Activated naive CD4-positive, alpha-beta T cell (primary cell): ENCODE data around the gene UNC5B.

Experiments
- DNase-seq, 4 experiments: peaks; one replicate each; lab custom pipeline; 2025; lab: John Stamatoyannopoulos, UW

UNC5B gene

GRCh38 chr10:71223347-71224058 is 11.1 kb downstream of the UNC5B start:
- no peak for DNase-seq

GRCh38 chr10:71225291-71226058 is 13.1 kb downstream of the UNC5B start:
- DNase-seq, result no peak

GRCh38 chr10:71228875-71229675 is 16.7 kb downstream of the UNC5B start:
- DNase-seq, result no peak

- no peak for DNase-seq
Observed at GRCh38 chr10:71229726-71230655, 17.6 kb downstream of the UNC5B start.

DNA sequence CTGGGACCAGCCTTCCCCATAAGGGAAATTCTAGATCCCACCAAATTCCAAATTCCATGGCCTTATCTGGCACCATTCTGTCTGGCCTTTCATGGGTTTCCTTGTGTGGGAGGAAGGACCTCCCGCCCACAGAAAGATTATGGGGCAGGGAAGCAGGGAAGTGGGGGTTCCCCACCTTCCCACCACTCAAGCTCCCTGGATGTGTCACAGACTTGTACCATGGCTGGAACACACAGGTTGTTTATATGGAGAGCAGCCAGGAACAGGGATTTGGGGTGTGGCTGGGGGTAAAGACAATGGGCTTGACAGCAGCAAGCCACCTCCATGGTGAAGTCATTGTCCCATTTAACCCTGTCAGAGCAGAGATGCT is 18.3 kb downstream of the UNC5B start:
- no peak for DNase-seq

DNA sequence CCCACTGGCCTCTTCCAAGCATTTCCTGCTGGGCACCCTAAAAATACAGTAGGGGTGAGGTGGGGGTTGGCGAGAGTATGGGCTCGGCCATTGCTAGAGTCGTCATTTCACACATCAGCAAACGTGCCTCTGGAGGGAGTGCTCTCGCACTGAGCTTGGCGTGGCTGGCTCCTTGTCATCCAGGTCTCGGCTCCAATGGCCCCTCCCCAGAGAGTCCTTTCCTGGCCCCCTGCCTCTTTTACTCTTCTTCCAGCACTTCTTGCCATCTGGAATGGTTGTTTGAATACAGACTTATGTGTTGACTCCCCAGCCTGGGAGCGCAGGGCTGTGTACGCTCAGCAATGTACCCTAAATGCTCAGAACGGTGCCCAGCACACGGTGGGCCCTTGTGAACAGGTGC is 18.8 kb downstream of the UNC5B start:
- no peak for DNase-seq

GRCh38 chr10:71232089-71232998 is 20.0 kb downstream of the UNC5B start:
- DNase-seq, result no peak

- no peak for DNase-seq
Observed at GRCh38 chr10:71233482-71233892, 21.1 kb downstream of the UNC5B start.

DNA sequence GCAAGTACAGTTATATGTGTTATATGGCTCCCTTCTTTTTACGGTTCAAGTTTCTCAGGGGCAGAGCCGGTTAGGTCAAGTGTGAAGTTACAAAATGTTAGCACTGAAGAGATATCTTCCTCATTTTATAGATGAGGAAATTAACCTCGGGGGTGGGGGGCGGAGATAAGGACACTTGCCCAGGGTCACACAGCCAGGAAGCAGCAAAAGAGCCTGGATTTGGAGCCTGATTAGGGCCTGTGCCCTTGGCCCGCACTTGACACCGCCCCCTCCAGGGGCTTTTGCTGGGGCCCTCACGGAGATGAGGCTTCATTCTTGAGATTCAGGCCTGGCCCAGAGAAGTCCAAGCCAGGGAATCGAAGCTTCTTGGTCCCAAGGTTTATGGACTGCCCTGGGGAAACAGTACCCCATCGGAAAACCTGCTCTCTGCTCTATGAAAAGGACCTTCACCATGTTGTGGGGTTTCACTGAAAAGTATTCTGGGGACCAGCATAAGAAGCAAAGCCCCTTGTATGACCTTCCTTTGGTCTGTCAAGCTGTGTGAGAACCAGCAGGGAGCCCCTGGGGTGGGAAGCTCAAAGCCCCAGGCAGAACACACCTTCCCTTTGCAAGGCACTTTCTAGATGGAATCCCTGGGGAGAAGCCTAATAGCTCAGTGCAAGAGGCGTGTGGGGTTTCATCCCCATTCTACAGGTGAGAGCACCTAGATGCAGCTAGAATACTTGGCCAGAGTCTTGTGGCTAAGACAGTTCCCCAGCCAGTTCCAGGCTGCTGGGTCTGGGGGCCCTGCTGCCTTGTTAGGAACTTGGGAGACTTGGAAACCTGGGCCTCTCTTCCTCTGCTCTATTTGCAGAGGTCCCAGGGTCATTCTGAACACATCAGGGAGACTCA is 21.9 kb downstream of the UNC5B start:
- no peak for DNase-seq

GRCh38 chr10:71234970-71235685 is 22.8 kb downstream of the UNC5B start:
- no peak for DNase-seq

DNA sequence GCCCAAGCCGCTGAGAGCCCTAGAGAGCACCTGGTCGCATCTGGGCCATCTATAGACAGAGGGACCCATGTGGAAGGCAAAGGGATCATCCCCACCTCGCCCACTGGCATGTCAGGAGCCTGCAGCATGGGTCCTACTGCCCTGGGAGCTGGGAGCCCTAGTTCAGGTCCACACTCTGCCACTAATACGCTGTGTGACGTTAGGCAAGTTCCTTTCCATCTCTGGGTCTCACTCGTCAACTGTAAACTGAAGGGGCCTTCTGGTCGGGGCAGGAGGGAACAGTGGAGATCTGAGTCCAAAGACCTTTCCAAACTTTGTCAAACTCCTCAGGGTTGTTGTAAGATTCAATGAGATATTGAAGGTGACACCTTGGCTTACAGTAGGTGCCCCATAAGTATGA is 23.4 kb downstream of the UNC5B start:
- no peak for DNase-seq

DNA sequence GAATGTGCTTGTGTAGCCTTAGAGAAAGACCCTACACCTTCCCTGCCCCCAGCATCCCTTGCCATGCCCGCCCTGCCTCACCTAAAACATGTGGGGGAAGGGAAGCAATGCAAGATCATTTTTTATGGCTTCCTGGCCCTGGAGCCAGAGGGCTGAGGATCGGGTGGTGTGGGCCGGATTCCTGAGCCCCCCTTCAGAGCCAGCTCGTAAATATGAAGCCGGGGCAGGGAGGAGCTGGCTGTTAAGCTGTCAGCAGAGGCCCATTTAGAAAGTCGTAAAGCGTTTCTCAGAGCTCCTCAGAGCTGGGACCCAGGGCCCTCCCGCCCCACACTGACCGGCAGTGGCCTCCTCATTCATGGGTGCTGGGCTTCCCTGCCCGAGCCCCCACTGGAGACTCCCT is 23.9 kb downstream of the UNC5B start:
- DNase-seq, result no peak

- no peak for DNase-seq
Observed at GRCh38 chr10:71236822-71237682, 24.7 kb downstream of the UNC5B start.

- no peak for DNase-seq
Observed at GRCh38 chr10:71237843-71238623, 25.7 kb downstream of the UNC5B start.

- no peak for DNase-seq
Observed at GRCh38 chr10:71238626-71239025, 26.3 kb downstream of the UNC5B start.

- no peak for DNase-seq
Observed at GRCh38 chr10:71239131-71239915, 27.0 kb downstream of the UNC5B start.
